Vagina (tissue), 2 donors: Measurements from ENCODE around the gene MYO1E. TPM values are rescaled to one million over a fixed set of nuclear protein-coding genes. Genes with fewer than 3 reads are reported as not detected.
"Not testable (repeated sequence)": the region's sequence is repeated elsewhere in the genome, so short reads cannot be mapped to it uniquely, and the experiment has no call there.

Experiments used
- DNase-seq, 2 donors: peaks; one replicate each; pipeline ENCODE4 v3.0.0-alpha.2; 2017; ENCODE audit errors: extremely low spot score in 2 of 2
- H3K27ac ChIP-seq: fragments of 200-600 bp; sonication (generic); one replicate; pipeline ENCODE4 v1.5.1; 2019
- H3K27me3 ChIP-seq: fragments of 200-600 bp; sonication (generic); one replicate; pipeline ENCODE4 v1.5.1; 2019
- H3K36me3 ChIP-seq, 2 donors: fragments of 200-600 bp; sonication (generic); one replicate each; pipeline ENCODE4 v1.5.1; 2017 to 2019
- H3K4me1 ChIP-seq: fragments of 200-600 bp; sonication (generic); one replicate; pipeline ENCODE4 v1.5.1; 2019
- H3K4me3 ChIP-seq, 2 donors: fragments of 200-600 bp; sonication (generic); 1 replicate in 1 of 2; 2 replicates in 1 of 2; pipeline ENCODE4 v1.5.1; 2016 to 2019
- H3K9me3 ChIP-seq: fragments of 200-600 bp; sonication (generic); one replicate; pipeline ENCODE4 v1.5.1; 2019
- CTCF ChIP-seq, 3 experiments: fragments of 450-650 bp in 2 of 3; fragments of 200-600 bp in 1 of 3; sonication (generic) in 1 of 3; IDR thresholded peaks; one replicate each; pipeline ENCODE4 v1.5.1; 2017 to 2019; ENCODE audit warnings: antibody characterized with exemption in 3 of 3, mild to moderate bottlenecking in 2 of 3, moderate library complexity in 2 of 3
- POLR2A ChIP-seq, 2 donors: fragments of 450-650 bp; IDR thresholded peaks; one replicate each; pipeline ENCODE4 v1.6.1; 2017; ENCODE audit warnings: antibody characterized with exemption in 2 of 2, mild to moderate bottlenecking in 2 of 2, moderate library complexity in 2 of 2
- POLR2AphosphoS5 ChIP-seq, 2 donors: sonication (generic); formaldehyde crosslinking; IDR thresholded peaks; one replicate each; pipeline ENCODE4 v1.9.0; 2017; ENCODE audit warnings: antibody characterized with exemption in 2 of 2, mild to moderate bottlenecking in 2 of 2, low read depth in 1 of 2; ENCODE audit not compliant: insufficient read depth in 1 of 2
- intact Hi-C: fragments of 100-400 bp; cut with DNase I; formaldehyde crosslinking; loops from one replicate; pipeline ENCODE4 v1.15.1; 2023
- total RNA-seq: library from RNA; depleted of rRNA; stranded (reverse); fragments of >200 nt; gene quantifications from one replicate; pipeline ENCODE4 v1.2.3, GENCODE V29; 2016

The MYO1E gene
- total RNA-seq, 1 donor from 2014 or later: 16.9 TPM

GRCh38 chr15:59147666-59148065 is 225.0 kb downstream of the MYO1E start:
- no peaks in the 10 kb centered on the region for H3K27me3 ChIP-seq
- H3K27ac ChIP-seq: no peak overlapping the region
- no peak for TF ChIP-seq CTCF (IDR thresholded peaks at IDR 0.05)
- no peak for TF ChIP-seq POLR2A (IDR thresholded peaks at IDR 0.05)
- TF ChIP-seq POLR2AphosphoS5 (IDR thresholded peaks at IDR 0.05; ENCODE audit: insufficient read depth in 1 of 2, low read depth in 1 of 2): no peak
- H3K9me3 ChIP-seq: no peaks in the 10 kb centered on the region
- H3K4me1 ChIP-seq: peaks cover 8% of the 10 kb centered on the region
- no peak overlapping the region for H3K4me3 ChIP-seq
- DNase-seq: no peak
- H3K36me3 ChIP-seq: peaks cover 0 to 20% of the 10 kb centered on the region in 2 donors
- intact Hi-C loops: no loop called here

GRCh38 chr15:59144594-59144993 is 228.1 kb downstream of the MYO1E start:
- H3K36me3 ChIP-seq, H3K9me3 ChIP-seq, H3K4me1 ChIP-seq, H3K27me3 ChIP-seq, intact Hi-C loops, H3K4me3 ChIP-seq, H3K27ac ChIP-seq, DNase-seq: not testable (repeated sequence)
- TF ChIP-seq CTCF (IDR thresholded peaks at IDR 0.05): peak in 1 of 3 experiments; percentile 7

- Histone ChIP-seq H3K27me3 (no peaks in the 10 kb centered on the region), H3K9me3 (no peaks in the 10 kb centered on the region), H3K27ac (no peak overlapping the region), H3K4me3 (no peak overlapping the region), H3K36me3 (peaks cover 0 to 8% of the 10 kb centered on the region in 2 donors), H3K4me1 (no peaks in the 10 kb centered on the region)
- intact Hi-C loops: no loop called here
- TF ChIP-seq CTCF (IDR thresholded peaks at IDR 0.05): no peak
- TF ChIP-seq POLR2A (IDR thresholded peaks at IDR 0.05): no peak
- no peak for TF ChIP-seq POLR2AphosphoS5 (IDR thresholded peaks at IDR 0.05; ENCODE audit: insufficient read depth in 1 of 2, low read depth in 1 of 2)
- DNase-seq: no peak
These were observed 229.4 kb downstream of the MYO1E start for GRCh38 chr15:59143281-59143680.

GRCh38 chr15:59140422-59141226 is 232.0 kb downstream of the MYO1E start:
- Histone ChIP-seq H3K4me3 (no peak overlapping the region), H3K27ac (no peak overlapping the region), H3K9me3 (no peaks in the 10 kb centered on the region), H3K4me1 (no peaks in the 10 kb centered on the region), H3K27me3 (no peaks in the 10 kb centered on the region), H3K36me3 (peaks cover 0 to 32% of the 10 kb centered on the region in 2 donors)
- no peak for TF ChIP-seq POLR2A (IDR thresholded peaks at IDR 0.05)
- no peak for TF ChIP-seq CTCF (IDR thresholded peaks at IDR 0.05)
- no peak for TF ChIP-seq POLR2AphosphoS5 (IDR thresholded peaks at IDR 0.05; ENCODE audit: insufficient read depth in 1 of 2, low read depth in 1 of 2)
- DNase-seq: no peak
- intact Hi-C loops: no loop called here

GRCh38 chr15:59138243-59138642 is 234.4 kb downstream of the MYO1E start:
- no peak overlapping the region for H3K4me3 ChIP-seq
- no peaks in the 10 kb centered on the region for H3K27me3 ChIP-seq
- H3K4me1 ChIP-seq: no peaks in the 10 kb centered on the region
- intact Hi-C loops: no loop called here
- H3K9me3 ChIP-seq: no peaks in the 10 kb centered on the region
- H3K27ac ChIP-seq: no peak overlapping the region
- peak in 1 of 3 experiments; percentile 37 for TF ChIP-seq CTCF (IDR thresholded peaks at IDR 0.05)
- no peak for TF ChIP-seq POLR2AphosphoS5 (IDR thresholded peaks at IDR 0.05; ENCODE audit: insufficient read depth in 1 of 2, low read depth in 1 of 2)
- DNase-seq: no peak
- peaks cover 4 to 31% of the 10 kb centered on the region in 2 donors for H3K36me3 ChIP-seq
